NT2/D1 (cell line): ENCODE data around the gene SGPL1.

Experiments used
- SUZ12 ChIP-seq: IDR thresholded peaks from 2 replicates; pipeline ENCODE4 v1.6.1; 2011; ENCODE audit not compliant: insufficient read length, insufficient read depth; ENCODE audit errors: extremely low read depth
- YY1 ChIP-seq: IDR thresholded peaks from 2 replicates; pipeline ENCODE4 v1.6.1; 2011; ENCODE audit not compliant: insufficient read length, insufficient read depth
- ZNF274 ChIP-seq: IDR thresholded peaks from 2 replicates; pipeline ENCODE4 v1.6.1; 2011; ENCODE audit warnings: mild to moderate bottlenecking, low read depth, low read length

GRCh38 chr10:70885931-70886903, 70.5 kb downstream of the SGPL1 start:
- TF ChIP-seq SUZ12 (no peak), YY1 (no peak), ZNF274 (no peak)
